Peyer's patch (tissue), 4 donors: ENCODE data around the gene PROX1.

ENCODE experiments used
- POLR2A ChIP-seq, 2 donors: fragments of 450-650 bp; IDR thresholded peaks; one replicate each; pipeline ENCODE4 v1.5.1; 2017; ENCODE audit warnings: antibody characterized with exemption in 2 of 2, mild to moderate bottlenecking in 2 of 2, moderate library complexity in 2 of 2
- TF ChIP-seq, protein P1 (sequence below), 6 experiments: fragments of 450-650 bp in 4 of 6; fragments of 200-600 bp in 2 of 6; sonication (generic) in 1 of 6; IDR thresholded peaks; one replicate each; pipeline ENCODE4 v1.5.1; 2017 to 2019; ENCODE audit warnings: antibody characterized with exemption in 6 of 6, mild to moderate bottlenecking in 3 of 6, moderate library complexity in 1 of 6

DNA sequence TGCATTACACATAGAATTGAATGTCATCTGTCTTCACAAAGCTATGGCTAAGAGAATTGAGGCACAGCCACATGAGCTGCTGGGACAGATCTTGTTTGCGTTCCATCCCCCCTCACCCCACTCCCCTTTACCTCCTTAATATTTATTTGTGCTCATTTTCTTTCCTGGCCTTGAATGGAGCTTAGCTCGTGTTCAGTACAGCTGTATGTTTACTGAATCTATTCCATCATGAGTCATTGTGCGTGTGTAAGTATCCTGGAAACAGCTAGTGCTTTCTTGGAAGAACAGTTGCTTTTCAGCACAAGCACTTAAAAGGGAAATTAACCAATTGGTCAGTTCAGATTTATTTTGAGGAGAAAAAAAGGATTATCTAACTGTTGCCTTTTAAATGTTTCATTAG is 14.7 kb downstream of the PROX1 start:
- TF ChIP-seq, protein P1, sequence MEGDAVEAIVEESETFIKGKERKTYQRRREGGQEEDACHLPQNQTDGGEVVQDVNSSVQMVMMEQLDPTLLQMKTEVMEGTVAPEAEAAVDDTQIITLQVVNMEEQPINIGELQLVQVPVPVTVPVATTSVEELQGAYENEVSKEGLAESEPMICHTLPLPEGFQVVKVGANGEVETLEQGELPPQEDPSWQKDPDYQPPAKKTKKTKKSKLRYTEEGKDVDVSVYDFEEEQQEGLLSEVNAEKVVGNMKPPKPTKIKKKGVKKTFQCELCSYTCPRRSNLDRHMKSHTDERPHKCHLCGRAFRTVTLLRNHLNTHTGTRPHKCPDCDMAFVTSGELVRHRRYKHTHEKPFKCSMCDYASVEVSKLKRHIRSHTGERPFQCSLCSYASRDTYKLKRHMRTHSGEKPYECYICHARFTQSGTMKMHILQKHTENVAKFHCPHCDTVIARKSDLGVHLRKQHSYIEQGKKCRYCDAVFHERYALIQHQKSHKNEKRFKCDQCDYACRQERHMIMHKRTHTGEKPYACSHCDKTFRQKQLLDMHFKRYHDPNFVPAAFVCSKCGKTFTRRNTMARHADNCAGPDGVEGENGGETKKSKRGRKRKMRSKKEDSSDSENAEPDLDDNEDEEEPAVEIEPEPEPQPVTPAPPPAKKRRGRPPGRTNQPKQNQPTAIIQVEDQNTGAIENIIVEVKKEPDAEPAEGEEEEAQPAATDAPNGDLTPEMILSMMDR (IDR thresholded peaks at IDR 0.05): no peak
- TF ChIP-seq POLR2A (IDR thresholded peaks at IDR 0.05): no peak
